GM12878 (cell line): ENCODE results near the gene ADGRD1. TPM values are rescaled to one million over a fixed set of nuclear protein-coding genes. Genes with fewer than 3 reads are reported as not detected.

Experiments used
- ATAC-seq: fragments of 200-7000 bp; cut with Tn5 transposase; 3 replicates; pipeline ENCODE4 v1.9.1; 2020; ENCODE audit warnings: mild to moderate bottlenecking, moderate library complexity
- BruUV-seq: library from RNA; stranded (reverse); fragments of 400-500 nt; replicated peaks from 2 replicates; lab custom pipeline; 2021; lab: Mats Ljungman, UMichigan
- CTCF ChIA-PET: fragments of 300-600 bp; sonication (Branson Sonifier 250); formaldehyde crosslinking; extraction: SDS; loops from one replicate; lab custom pipeline; 2021; ENCODE audit warnings: inconsistent platforms; lab: Yijun Ruan, JAX
- POLR2A ChIA-PET: fragments of 350-600 bp; formaldehyde crosslinking; extraction: SDS; loops from one replicate; lab custom pipeline; 2021; ENCODE audit warnings: inconsistent platforms; lab: Charles Lee
- RAD21 ChIA-PET: fragments of 300-600 bp; sonication (Branson Sonifier 250); formaldehyde crosslinking; loops from one replicate; lab custom pipeline; 2023; ENCODE audit warnings: antibody characterized with exemption; ENCODE audit not compliant: unreplicated experiment; lab: Charles Lee
- SMC1A ChIA-PET: fragments of 300-600 bp; sonication (Branson Sonifier 250); formaldehyde crosslinking; loops from one replicate; lab custom pipeline; 2023; ENCODE audit not compliant: unreplicated experiment, uncharacterized antibody; lab: Charles Lee
- DNase-seq: peaks from one replicate; pipeline ENCODE4 v3.0.0-alpha.2; 2011; ENCODE audit warnings: low read depth, low spot score
- FAIRE-seq: peaks from 3 replicates; lab custom pipeline; 2011; peaks lifted over from hg19 to GRCh38; lab: Jason Lieb, UNC
- H2AFZ ChIP-seq: 2 replicates; pipeline ENCODE4 v1.6.0; 2011; ENCODE audit warnings: low read depth, low read length, control low read depth; ENCODE audit not compliant: control insufficient read depth
- H3K27ac ChIP-seq: 2 replicates; pipeline ENCODE4 v1.5.1; 2011; ENCODE audit warnings: control low read depth; ENCODE audit not compliant: control insufficient read depth, insufficient read depth
- H3K27me3 ChIP-seq, 2 experiments: replicated peaks in 1 of 2; 2 replicates each; pipeline versions ENCODE4 v1.6.0 to v1.6.1; 2011; ENCODE audit warnings: low read length in 1 of 2; ENCODE audit not compliant: control insufficient read depth in 2 of 2, insufficient read depth in 2 of 2
- H3K36me3 ChIP-seq, 2 experiments: 2 replicates each; pipeline ENCODE4 v1.5.1; 2011; ENCODE audit warnings: low read length in 1 of 2; ENCODE audit not compliant: control insufficient read depth in 2 of 2, insufficient read depth in 2 of 2
- H3K4me1 ChIP-seq: 2 replicates; pipeline ENCODE4 v1.6.1; 2011; ENCODE audit warnings: mild to moderate bottlenecking, low read length, moderate library complexity, mixed read lengths; ENCODE audit not compliant: control insufficient read depth, insufficient read depth
- H3K4me2 ChIP-seq: 2 replicates; pipeline ENCODE4 v1.6.0; 2011; ENCODE audit warnings: control low read depth; ENCODE audit not compliant: control insufficient read depth, insufficient read depth
- H3K4me3 ChIP-seq: fragments of 200-600 bp; sonication (generic); 2 replicates; pipeline ENCODE4 v1.5.1; 2016
- H3K79me2 ChIP-seq: 2 replicates; pipeline ENCODE4 v1.6.0; 2011; ENCODE audit warnings: low read length; ENCODE audit not compliant: control insufficient read depth, insufficient read depth
- H3K9ac ChIP-seq: 2 replicates; pipeline ENCODE4 v1.8.0; 2011; ENCODE audit warnings: low read length, control low read depth, mixed read lengths; ENCODE audit not compliant: control insufficient read depth, insufficient read depth
- H3K9me3 ChIP-seq: replicated peaks from 3 replicates; pipeline ENCODE4 v1.5.1; 2011; ENCODE audit warnings: mild to moderate bottlenecking, low read length; ENCODE audit not compliant: control insufficient read depth, insufficient read depth
- H4K20me1 ChIP-seq: 2 replicates; pipeline ENCODE4 v1.6.0; 2011; ENCODE audit not compliant: control insufficient read depth, insufficient read depth
- CBX3 ChIP-seq: fragments of 200-600 bp; sonication (generic); IDR thresholded peaks from 2 replicates; pipeline ENCODE4 v1.6.1; 2016; ENCODE audit warnings: low read depth, borderline replicate concordance
- CEBPB ChIP-seq, 2 experiments: fragments of 150-350 bp in 1 of 2; IDR thresholded peaks; 2 replicates each; pipeline ENCODE4 v1.6.1; 2012 to 2014; ENCODE audit warnings: low read depth in 2 of 2, low read length in 2 of 2, borderline replicate concordance in 1 of 2, inconsistent platforms in 1 of 2
- CHD2 ChIP-seq: IDR thresholded peaks from 2 replicates; pipeline ENCODE4 v1.6.1; 2011; ENCODE audit warnings: low read depth, low read length, improper control_type of control experiment, borderline replicate concordance
- E2F8 ChIP-seq: fragments of 450-650 bp; IDR thresholded peaks from 2 replicates; pipeline ENCODE4 v1.6.1; 2018; ENCODE audit warnings: mild to moderate bottlenecking, low read depth, moderate library complexity; ENCODE audit not compliant: partially characterized antibody
- EZH2 ChIP-seq: IDR thresholded peaks from 2 replicates; pipeline ENCODE4 v1.6.1; 2012; ENCODE audit warnings: low read depth, mild to moderate bottlenecking, control low read depth, inconsistent platforms, low read length, borderline replicate concordance; ENCODE audit not compliant: control insufficient read depth
- MXI1 ChIP-seq: fragments of 150-350 bp; IDR thresholded peaks from 2 replicates; pipeline ENCODE4 v1.6.1; 2011; ENCODE audit warnings: low read depth, mild to moderate bottlenecking, inconsistent platforms, low read length, improper control_type of control experiment
- NR2F1 ChIP-seq: fragments of 450-650 bp; conservative IDR thresholded peaks from 2 replicates; pipeline ENCODE4 v1.6.1; 2017; ENCODE audit warnings: mild to moderate bottlenecking
- PAX8 ChIP-seq: fragments of 450-650 bp; IDR thresholded peaks from 2 replicates; pipeline ENCODE4 v1.6.1; 2017; ENCODE audit warnings: mild to moderate bottlenecking, moderate library complexity
- RB1 ChIP-seq: fragments of 450-650 bp; formaldehyde crosslinking; IDR thresholded peaks from 2 replicates; pipeline ENCODE4 v1.6.1; 2017; ENCODE audit warnings: mild to moderate bottlenecking, borderline replicate concordance
- RELB ChIP-seq: fragments of 450-650 bp; IDR thresholded peaks from 2 replicates; pipeline ENCODE4 v1.6.1; 2017; ENCODE audit warnings: low read depth, mild to moderate bottlenecking, moderate library complexity
- SMAD1 ChIP-seq: fragments of 450-650 bp; IDR thresholded peaks from 2 replicates; pipeline ENCODE4 v1.6.1; 2018; ENCODE audit warnings: mild to moderate bottlenecking, low read depth; ENCODE audit not compliant: partially characterized antibody
- TAF1 ChIP-seq: IDR thresholded peaks from 2 replicates; pipeline ENCODE4 v1.6.1; 2011; ENCODE audit warnings: mild to moderate bottlenecking, low read depth, low read length, borderline replicate concordance
- ZBTB40 ChIP-seq: fragments of 450-650 bp; IDR thresholded peaks from 2 replicates; pipeline ENCODE4 v1.6.1; 2016; ENCODE audit warnings: mild to moderate bottlenecking, moderate library complexity, borderline replicate concordance
- ZNF24 ChIP-seq: fragments of 450-650 bp; IDR thresholded peaks from 2 replicates; pipeline ENCODE4 v1.6.1; 2017; ENCODE audit warnings: antibody characterized with exemption, mild to moderate bottlenecking
- ZNF274 ChIP-seq: IDR thresholded peaks from one replicate; pipeline ENCODE4 v1.8.0; 2011; ENCODE audit not compliant: insufficient read length, insufficient read depth
- WGBS: methylation state at CpG from one replicate; pipeline ENCODE4 v1.1.6; 2016; ENCODE audit warnings: low lambda C conversion rate; ENCODE audit not compliant: insufficient replicate concordance, insufficient coverage; ENCODE audit errors: missing lambda C conversion rate; 5-methylcytosine and 5-hydroxymethylcytosine counted together
- in situ Hi-C: fragments of 300-500 bp; cut with MboI; formaldehyde crosslinking; loops from 9 replicates; pipeline ENCODE4 v1.14.3; 2018; ENCODE audit warnings: mixed read lengths
- intact Hi-C: fragments of 100-400 bp; cut with micrococcal nuclease; formaldehyde crosslinking; loops from one replicate; pipeline ENCODE4 v1.14.2; 2022; ENCODE audit not compliant: unreplicated experiment
- polyA plus RNA-seq, 11 experiments: library from polyadenylated mRNA; depleted of rRNA in 4 of 11; unstranded in 6 of 11; stranded (reverse) in 5 of 11; fragments of >200 nt; fragmentation: Nextera tagmentation in 4 of 11; fragmentation: Illumina TruSeq in 1 of 11; extraction: Ambion mirVana in 4 of 11; extraction: Trizol in 1 of 11; gene quantifications; 1 replicate in 1 of 11; 2 replicates in 10 of 11; pipeline versions ENCODE4 v1.2.1 to v1.2.3, GENCODE V29; 2011 to 2016; ENCODE audit warnings: inconsistent platforms in 2 of 11, missing spikeins in 2 of 11, low read depth in 1 of 11
- total RNA-seq, 4 experiments: library from RNA; depleted of rRNA in 3 of 4; stranded (reverse); fragments of >200 nt in 3 of 4; fragmentation: Illumina TruSeq in 1 of 4; extraction: Trizol in 1 of 4; gene quantifications; 2 replicates each; pipeline versions ENCODE4 v1.2.1 to v1.2.3, GENCODE V29; 2013 to 2021

Gene ADGRD1
- total and polyA plus RNA-seq, 10 of the 15 experiments (the other 5 are each of a cell fraction or from before 2014, with no cell fraction given): 0.15 to 12.7 (median 1.2) TPM

- no TSS peak for BruUV-seq
- H3K79me2 ChIP-seq: no peaks in the 10 kb centered on the region
- H3K36me3 ChIP-seq: no peaks in the 10 kb centered on the region
- no peak overlapping the region for H3K9ac ChIP-seq
- POLR2A ChIA-PET: no interaction called here
- in situ Hi-C loops (no loop called here), intact Hi-C loops (no loop called here)
- SMC1A ChIA-PET: interaction anchor here (0.6 to 2.0 kb wide), 3 partner anchors 9 to 87 kb away, joined by 3 to 4 read pairs (median 4); partner anchors contain the start of gene ADGRD1
- no peaks in the 10 kb centered on the region for H3K9me3 ChIP-seq
- no peak overlapping the region for H3K4me3 ChIP-seq
- H3K27me3 ChIP-seq: no peaks in the 10 kb centered on the region
- CTCF ChIA-PET: interaction anchor here (1.0 kb wide), 1 partner anchor 127 kb away, joined by 3 read pairs; no protein-coding TSS in a partner anchor
- FAIRE-seq (no peak), DNase-seq (no peak), ATAC-seq (no peak)
- no peaks in the 10 kb centered on the region; the same call in 1 of the 2 replicates for H3K4me1 ChIP-seq
- RAD21 ChIA-PET: interaction anchor here (1.0 to 2.1 kb wide), 2 partner anchors 128 to 139 kb away, joined by 5 to 6 read pairs; no protein-coding TSS in a partner anchor
- H4K20me1 ChIP-seq: no peaks in the 10 kb centered on the region
- H2AFZ ChIP-seq: no peak overlapping the region
- H3K27ac ChIP-seq: no peak overlapping the region
- WGBS: 56% methylated on average over 6 of the region's 6 CpGs
- no peak overlapping the region for H3K4me2 ChIP-seq
- no peak for TF ChIP-seq SMAD1
- TF ChIP-seq CHD2: no peak
- no peak for TF ChIP-seq EZH2
- no peak for TF ChIP-seq NR2F1
- TF ChIP-seq RELB: no peak
- no peak for TF ChIP-seq TAF1
- no peak for TF ChIP-seq MXI1
- no peak for TF ChIP-seq ZNF274
- no peak for TF ChIP-seq PAX8
- TF ChIP-seq ZBTB40: no peak
- TF ChIP-seq CEBPB (IDR thresholded peaks at IDR 0.05; ENCODE audit: borderline replicate concordance in 1 of 2, low read depth in 2 of 2, low read length in 2 of 2): no peak
- no peak for TF ChIP-seq CBX3
- TF ChIP-seq RB1: no peak
- no peak for TF ChIP-seq E2F8
- TF ChIP-seq ZNF24: no peak
Observed at GRCh38 chr12:130965214-130965613, 11.5 kb downstream of the ADGRD1 start.
